ENCODE measurements around the gene PROX1. TPM values are rescaled to one million over a fixed set of nuclear protein-coding genes. Genes with fewer than 3 reads are reported as not detected.

PROX1 gene
- total and polyA plus RNA-seq, 9 of the 15 experiments (the other 6 are each of a cell fraction or from before 2014, with no cell fraction given): 0.14 to 0.22 TPM; not detected in 7

DNA sequence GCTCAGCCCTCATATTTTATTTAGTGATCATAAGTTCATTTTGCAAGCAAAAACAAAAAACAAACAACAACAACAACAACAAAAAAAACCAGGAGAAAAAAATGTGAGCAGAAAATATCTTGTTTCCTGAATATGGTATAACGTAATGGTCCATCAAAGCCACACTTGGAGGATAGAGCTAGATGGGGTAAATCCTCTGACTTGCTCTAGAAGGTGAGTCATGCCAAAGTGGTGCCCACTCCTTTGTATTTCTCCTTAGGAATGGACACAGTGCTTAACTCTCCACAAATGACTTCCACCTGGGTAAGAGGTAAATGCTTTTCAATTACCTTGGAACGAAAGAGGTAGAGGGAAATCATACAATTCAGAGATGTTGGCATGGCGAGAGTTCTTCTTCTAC lies 20.6 kb downstream of the PROX1 start:
- Histone ChIP-seq H3K27ac (ENCODE audit: extremely low read depth, low read depth, low read length) (no peak overlapping the region), H3K79me2 (ENCODE audit: control insufficient read depth, insufficient read depth, low read length) (no peaks in the 10 kb centered on the region), H3K4me1 (replicated peaks in 1 of 2; ENCODE audit: control insufficient read depth in 2 of 2, insufficient read depth in 2 of 2, low read length in 2 of 2) (0 out of 5 replicates have a peak, but pooled peaks cover 0 to under 1% of the 10 kb centered on the region in 2 experiments), H3K4me2 (ENCODE audit: insufficient read depth, low read length) (no peak overlapping the region), H3K36me3 (ENCODE audit: control insufficient read depth, insufficient read depth, low read length) (no peaks in the 10 kb centered on the region), H3K4me3 (no peak overlapping the region), H3K9me3 (replicated peaks; ENCODE audit: control insufficient read depth, insufficient read depth, low read depth, low read length) (no peaks in the 10 kb centered on the region), H2AFZ (ENCODE audit: low read depth, low read length) (no peak overlapping the region), H3K9me1 (ENCODE audit: control insufficient read depth, insufficient read depth, low read length) (no peaks in the 10 kb centered on the region), H4K20me1 (replicated peaks; ENCODE audit: control insufficient read depth, insufficient read depth, low read length) (no peaks in the 10 kb centered on the region), H3K27me3 (ENCODE audit: control insufficient read depth in 2 of 2, insufficient read depth in 2 of 2, low read length in 2 of 2) (peaks cover 7 to 8% of the 10 kb centered on the region in 2 experiments; a peak in 4 of 5 replicates), H3K9ac (ENCODE audit: insufficient read depth in 1 of 2, low read depth in 2 of 2, low read length in 2 of 2) (no peak overlapping the region)
- FAIRE-seq: peak; percentile 11
- DNase-seq (ENCODE audit: extremely low read depth in 1 of 4, low spot score in 3 of 4): no peak
- ATAC-seq: no peak
- intact Hi-C loops (cut with micrococcal nuclease) (no loop called here), in situ Hi-C loops (cut with MboI) (no loop called here)
- POLR2A ChIA-PET: interaction anchor here (1.0 kb wide), 1 partner anchor 12 kb away, joined by 3 read pairs; no protein-coding TSS in a partner anchor
- no TSS peak for BruUV-seq (replicated peaks)
- no peak for TF ChIP-seq ZC3H4 (CRISPR knock-in tag; IDR thresholded peaks at IDR 0.05; ENCODE audit: borderline replicate concordance)
- 2% methylated on average over 3 of the region's 3 CpGs for WGBS (ENCODE audit: insufficient coverage, low coverage, missing lambda C conversion rate)
- CTCF ChIA-PET (ENCODE audit: low intra/inter-chr PET ratio): no interaction called here

DNA sequence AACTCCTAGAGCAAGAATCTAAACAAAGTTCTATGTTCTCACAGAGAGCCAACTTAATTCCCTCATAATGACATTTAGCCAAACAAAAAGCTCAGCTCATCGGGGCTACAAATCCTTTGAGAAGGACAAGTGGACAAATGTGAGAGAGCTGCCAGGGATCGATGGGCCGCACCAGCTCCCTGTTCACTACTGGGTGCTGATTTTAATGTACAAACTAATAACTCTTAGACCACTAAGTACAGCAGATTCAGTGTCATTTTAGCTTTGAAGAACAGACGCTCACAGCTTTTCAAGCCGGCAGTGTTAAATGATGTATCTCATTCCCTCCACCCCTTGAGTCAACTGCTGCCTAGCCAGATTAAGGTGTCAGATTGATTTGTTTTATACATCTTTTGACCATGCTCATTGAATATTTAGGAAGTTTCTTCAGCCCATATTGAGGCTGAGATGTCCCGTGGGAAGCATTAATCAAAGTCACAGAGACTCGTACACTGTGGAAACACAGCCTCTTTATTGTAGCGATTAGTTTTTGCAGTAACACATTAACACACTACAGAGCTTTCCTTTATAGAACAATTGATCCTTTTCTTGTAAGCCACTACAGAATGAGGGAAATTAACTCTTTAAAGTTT lies 21.1 kb downstream of the PROX1 start:
- WGBS (ENCODE audit: insufficient coverage, low coverage, missing lambda C conversion rate): 3% methylated on average over 8 of the region's 8 CpGs
- Histone ChIP-seq H3K9me1 (ENCODE audit: control insufficient read depth, insufficient read depth, low read length) (no peaks in the 10 kb centered on the region), H4K20me1 (replicated peaks; ENCODE audit: control insufficient read depth, insufficient read depth, low read length) (no peaks in the 10 kb centered on the region), H3K36me3 (ENCODE audit: control insufficient read depth, insufficient read depth, low read length) (no peaks in the 10 kb centered on the region), H3K27ac (ENCODE audit: extremely low read depth, low read depth, low read length) (no peak overlapping the region), H3K4me3 (no peak overlapping the region), H3K9me3 (replicated peaks; ENCODE audit: control insufficient read depth, insufficient read depth, low read depth, low read length) (no peaks in the 10 kb centered on the region), H3K9ac (ENCODE audit: insufficient read depth in 1 of 2, low read depth in 2 of 2, low read length in 2 of 2) (no peak overlapping the region), H3K4me2 (ENCODE audit: insufficient read depth, low read length) (no peak overlapping the region), H3K4me1 (replicated peaks in 1 of 2; ENCODE audit: control insufficient read depth in 2 of 2, insufficient read depth in 2 of 2, low read length in 2 of 2) (no peaks in the 10 kb centered on the region), H2AFZ (ENCODE audit: low read depth, low read length) (no peak overlapping the region), H3K79me2 (ENCODE audit: control insufficient read depth, insufficient read depth, low read length) (no peaks in the 10 kb centered on the region), H3K27me3 (ENCODE audit: control insufficient read depth in 2 of 2, insufficient read depth in 2 of 2, low read length in 2 of 2) (peaks cover 8 to 12% of the 10 kb centered on the region in 2 experiments)
- POLR2A ChIA-PET: interaction anchor here (0.8 to 1.0 kb wide), 2 partner anchors 12 to 19 kb away, joined by 3 read pairs; no protein-coding TSS in a partner anchor
- no peak for FAIRE-seq
- ATAC-seq: no peak
- in situ Hi-C loops (cut with MboI) (no loop called here), intact Hi-C loops (cut with micrococcal nuclease) (no loop called here)
- no TSS peak for BruUV-seq (replicated peaks)
- DNase-seq (ENCODE audit: extremely low read depth in 1 of 4, low spot score in 3 of 4): no peak
- CTCF ChIA-PET (ENCODE audit: low intra/inter-chr PET ratio): no interaction called here
- TF ChIP-seq FOXK2 (conservative IDR thresholded peaks at IDR 0.05 in 1 of 2, IDR thresholded peaks at IDR 0.05 in 1 of 2; ENCODE audit: low read depth in 2 of 2): no peak
- no peak for TF ChIP-seq ZNF707 (CRISPR knock-in tag; conservative IDR thresholded peaks at IDR 0.05)
- no peak for TF ChIP-seq PCBP1 (IDR thresholded peaks at IDR 0.05; ENCODE audit: low read depth, low read length, poor library complexity, severe bottlenecking)
- TF ChIP-seq HNRNPUL1 (IDR thresholded peaks at IDR 0.05; ENCODE audit: low read length): no peak
- TF ChIP-seq CEBPG (CRISPR knock-in tag; IDR thresholded peaks at IDR 0.05): no peak
- TF ChIP-seq CEBPG (tag; conservative IDR thresholded peaks at IDR 0.05 in 1 of 2, IDR thresholded peaks at IDR 0.05 in 1 of 2): no peak
- no peak for TF ChIP-seq IRF2 (CRISPR knock-in tag; IDR thresholded peaks at IDR 0.05)
- TF ChIP-seq ZNF133 (CRISPR knock-in tag; IDR thresholded peaks at IDR 0.05): no peak
- TF ChIP-seq ZNF274 (IDR thresholded peaks at IDR 0.05; ENCODE audit: borderline replicate concordance, low read depth, low read length): no peak
- no peak for TF ChIP-seq ETV1 (tag; conservative IDR thresholded peaks at IDR 0.05; ENCODE audit: low read depth)
- no peak for TF ChIP-seq ESRRB (CRISPR knock-in tag; IDR thresholded peaks at IDR 0.05; ENCODE audit: borderline replicate concordance)
- no peak for TF ChIP-seq ZC3H11A (IDR thresholded peaks at IDR 0.05; ENCODE audit: low read depth, low read length)
- TF ChIP-seq KHSRP (IDR thresholded peaks at IDR 0.05): no peak
- TF ChIP-seq ZNF174 (CRISPR knock-in tag; IDR thresholded peaks at IDR 0.05): no peak
- TF ChIP-seq, protein P1, sequence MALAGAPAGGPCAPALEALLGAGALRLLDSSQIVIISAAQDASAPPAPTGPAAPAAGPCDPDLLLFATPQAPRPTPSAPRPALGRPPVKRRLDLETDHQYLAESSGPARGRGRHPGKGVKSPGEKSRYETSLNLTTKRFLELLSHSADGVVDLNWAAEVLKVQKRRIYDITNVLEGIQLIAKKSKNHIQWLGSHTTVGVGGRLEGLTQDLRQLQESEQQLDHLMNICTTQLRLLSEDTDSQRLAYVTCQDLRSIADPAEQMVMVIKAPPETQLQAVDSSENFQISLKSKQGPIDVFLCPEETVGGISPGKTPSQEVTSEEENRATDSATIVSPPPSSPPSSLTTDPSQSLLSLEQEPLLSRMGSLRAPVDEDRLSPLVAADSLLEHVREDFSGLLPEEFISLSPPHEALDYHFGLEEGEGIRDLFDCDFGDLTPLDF (CRISPR knock-in tag; IDR thresholded peaks at IDR 0.05): no peak

All from K562 (cell line).